Glomerular visceral epithelial cell (primary cell): Measurements from ENCODE around the gene KPNA1.

Source experiments
- DNase-seq: peaks from one replicate; pipeline ENCODE4 v3.0.0-alpha.2; 2016; ENCODE audit errors: extremely low spot score

The KPNA1 gene

DNA sequence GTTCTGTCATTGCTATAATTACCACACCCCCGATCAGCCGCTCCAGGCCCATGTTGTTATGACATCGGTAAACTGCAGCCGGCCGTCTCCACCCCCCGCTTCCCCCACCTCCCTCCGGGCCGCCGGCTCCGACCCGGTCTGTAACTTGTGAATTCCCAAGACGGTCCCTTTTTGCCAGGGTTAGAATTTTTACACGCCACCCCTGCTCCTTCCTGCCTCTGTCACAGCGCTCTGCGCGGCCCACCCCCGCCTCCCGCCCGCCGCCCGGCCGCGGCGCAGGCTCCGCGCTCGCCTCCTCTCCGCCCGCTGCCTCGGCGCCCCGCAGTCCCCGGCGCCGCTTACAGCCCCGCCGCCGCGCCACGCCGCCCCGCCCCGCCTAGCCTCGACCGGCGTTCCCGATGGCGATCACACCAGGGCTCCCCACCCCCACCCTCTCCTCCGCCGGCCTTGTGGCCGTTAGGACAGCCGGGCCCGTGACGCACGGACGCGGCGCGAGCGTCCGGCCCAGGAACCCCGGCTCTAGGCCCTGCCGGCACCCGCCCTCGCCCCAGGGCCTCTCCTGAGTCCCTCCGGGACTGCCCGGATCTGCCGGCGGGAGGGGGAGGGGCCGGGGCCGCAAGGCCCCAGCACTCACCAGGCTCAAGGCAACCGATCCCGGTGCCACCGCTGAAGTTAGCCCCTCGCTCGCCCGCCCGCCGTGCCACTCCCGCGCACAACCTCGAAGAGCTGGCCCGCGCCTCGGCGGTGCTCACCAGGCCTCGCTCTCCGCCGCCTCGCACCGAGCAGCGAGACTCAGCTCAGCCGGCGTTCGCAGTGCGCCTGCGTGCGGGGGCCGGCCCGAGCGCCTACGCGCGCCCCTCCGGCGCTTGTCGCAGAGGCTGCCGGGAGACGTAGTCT is at the start of gene KPNA1:
Gene KPNA1, minus strand, starts transcription at position 817 of the 897 bp plus-strand sequence. CDS start 18,374 bp downstream, outside the sequence.
- peak; percentile 87 for DNase-seq

- DNase-seq = peak; percentile 81
Observed at GRCh38 chr3:122564155-122564912, 49.6 kb upstream of the KPNA1 start, which contains the start of the genes DTX3L and PARP9. Gene DTX3L (plus strand): TSS chr3:122564338. CDS start chr3:122564427, 89 bp downstream. Gene PARP9 (minus strand): TSS chr3:122564300. CDS start chr3:122559620, 4,680 bp downstream.

GRCh38 chr3:122563717-122564025 is 48.9 kb upstream of the KPNA1 start:
- peak; percentile 16 for DNase-seq

DNA sequence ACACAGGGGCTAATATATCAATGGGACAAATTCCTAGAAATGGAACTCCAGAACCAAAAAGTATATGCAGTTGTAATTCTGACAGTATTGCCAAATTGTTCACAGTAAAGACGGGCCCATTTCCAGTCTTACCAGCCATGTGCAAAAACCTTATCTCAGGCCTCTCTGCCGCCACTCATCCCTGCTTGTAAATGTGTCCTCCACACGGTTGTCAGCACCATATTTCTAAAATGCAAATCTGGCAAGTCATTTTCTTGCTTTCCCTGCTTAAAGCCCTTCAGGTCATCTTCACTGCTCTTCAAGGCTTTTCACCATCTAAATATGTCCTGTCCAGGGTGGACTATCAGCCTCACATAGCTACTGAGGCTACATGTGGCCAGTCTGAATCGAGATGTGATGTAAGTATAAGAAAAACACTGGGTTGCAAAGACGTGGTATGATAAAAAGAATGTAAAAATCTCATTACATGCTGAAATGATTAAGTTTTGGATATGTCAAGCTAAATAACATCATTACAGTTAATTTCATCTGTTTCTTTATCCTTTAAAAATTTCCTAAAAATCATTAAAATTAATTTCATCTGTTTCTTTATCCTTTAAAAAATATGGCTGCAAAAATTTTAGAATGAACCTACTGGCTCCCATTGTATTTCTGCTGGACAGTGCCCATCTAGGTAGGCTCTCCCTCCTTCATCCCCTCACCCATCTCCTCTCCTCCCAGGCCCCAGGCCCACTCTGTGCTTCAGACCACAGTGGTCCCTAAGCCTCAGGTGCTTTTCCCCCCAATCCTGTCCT is 48.4 kb upstream of the KPNA1 start:
- DNase-seq = no peak

DNA sequence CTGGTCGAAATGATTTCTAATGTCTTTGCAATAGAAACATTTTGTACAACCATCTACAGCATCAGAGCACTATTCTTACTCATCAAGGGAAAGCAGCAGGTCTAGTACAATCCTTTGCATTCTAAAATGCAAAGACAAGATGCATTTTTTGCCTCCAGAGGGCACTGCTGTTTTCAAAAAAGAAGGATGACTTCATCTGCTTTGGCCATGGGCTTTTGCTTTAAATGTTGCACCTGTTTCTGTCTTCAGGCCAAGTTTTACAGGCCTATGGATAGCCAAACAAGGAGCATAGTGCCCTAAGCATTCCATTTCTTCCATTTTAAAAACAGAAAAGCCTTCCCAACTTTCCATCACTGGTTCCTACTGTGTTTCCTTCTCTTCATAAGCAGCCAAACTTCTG is 45.9 kb upstream of the KPNA1 start:
- peak; percentile 55 for DNase-seq

DNA sequence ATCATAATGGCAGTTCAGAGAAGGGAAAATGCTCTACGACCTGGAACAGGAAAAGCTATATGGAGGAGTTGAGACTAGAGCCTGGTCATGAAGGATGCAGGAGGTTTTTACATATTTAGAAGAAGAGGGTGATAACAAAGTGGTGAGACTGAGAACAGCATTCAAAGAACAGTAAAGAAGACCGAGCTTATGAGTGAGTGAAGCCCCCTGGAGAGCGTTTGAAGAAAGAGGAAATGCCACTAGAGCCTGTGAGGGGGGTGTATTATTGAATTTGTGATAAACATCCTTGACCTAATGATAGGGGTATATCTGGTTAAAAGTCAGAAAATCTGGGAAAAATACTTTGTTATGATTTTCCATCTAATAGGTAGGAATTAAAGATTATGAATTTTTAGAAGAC is 45.2 kb upstream of the KPNA1 start:
- DNase-seq = no peak

GRCh38 chr3:122558605-122559004 is 43.9 kb upstream of the KPNA1 start:
- no peak for DNase-seq

DNA sequence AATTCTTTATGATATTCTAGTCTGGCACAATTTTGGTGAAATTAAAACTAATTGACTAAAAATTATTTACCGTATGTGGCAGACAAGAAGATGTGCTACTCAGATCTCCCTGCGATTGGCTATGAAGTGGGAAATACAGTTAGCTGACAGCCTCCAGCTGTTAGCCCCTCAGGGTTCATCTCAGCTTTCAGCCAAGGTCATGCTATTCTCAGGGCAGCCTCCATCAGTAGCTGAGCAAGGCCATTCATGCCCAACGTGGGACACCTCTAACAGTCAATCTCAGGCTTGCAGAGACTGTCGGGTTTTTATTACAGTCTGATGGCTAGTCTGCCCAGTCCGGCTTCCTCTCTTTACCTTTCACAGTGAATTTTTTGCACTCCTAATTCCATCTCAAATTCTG is 42.6 kb upstream of the KPNA1 start:
- DNase-seq = no peak

GRCh38 chr3:122555275-122556071 is 40.7 kb upstream of the KPNA1 start:
- DNase-seq = peak; percentile 11

- DNase-seq = no peak
Observed at GRCh38 chr3:122553171-122553570, 38.4 kb upstream of the KPNA1 start.

- no peak for DNase-seq
Observed at GRCh38 chr3:122548619-122549018, 33.9 kb upstream of the KPNA1 start.

DNA sequence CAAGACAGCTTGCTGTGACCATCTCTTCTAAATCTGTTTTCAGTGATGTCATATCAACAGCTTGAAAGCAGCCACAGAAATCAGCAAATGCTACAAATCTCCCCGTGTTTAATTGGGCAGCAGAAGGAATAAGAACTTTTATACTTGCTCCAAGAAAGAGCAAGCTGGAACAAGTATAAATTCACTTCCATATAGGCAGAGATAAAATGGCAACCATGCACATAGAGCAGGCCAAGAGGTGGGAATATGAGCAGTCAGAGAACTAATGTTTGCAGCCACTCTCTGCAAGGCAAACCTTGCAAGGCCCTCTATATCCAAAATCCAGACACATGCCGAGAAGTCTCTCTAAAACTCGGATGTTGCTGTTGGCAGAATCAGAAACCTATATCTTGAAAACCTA is 33.3 kb upstream of the KPNA1 start:
- no peak for DNase-seq

GRCh38 chr3:122546151-122546550 is 31.4 kb upstream of the KPNA1 start:
- no peak for DNase-seq

GRCh38 chr3:122538956-122539490 is 24.3 kb upstream of the KPNA1 start:
- no peak for DNase-seq

- no peak for DNase-seq
Observed at GRCh38 chr3:122536632-122537001, 21.9 kb upstream of the KPNA1 start.

DNA sequence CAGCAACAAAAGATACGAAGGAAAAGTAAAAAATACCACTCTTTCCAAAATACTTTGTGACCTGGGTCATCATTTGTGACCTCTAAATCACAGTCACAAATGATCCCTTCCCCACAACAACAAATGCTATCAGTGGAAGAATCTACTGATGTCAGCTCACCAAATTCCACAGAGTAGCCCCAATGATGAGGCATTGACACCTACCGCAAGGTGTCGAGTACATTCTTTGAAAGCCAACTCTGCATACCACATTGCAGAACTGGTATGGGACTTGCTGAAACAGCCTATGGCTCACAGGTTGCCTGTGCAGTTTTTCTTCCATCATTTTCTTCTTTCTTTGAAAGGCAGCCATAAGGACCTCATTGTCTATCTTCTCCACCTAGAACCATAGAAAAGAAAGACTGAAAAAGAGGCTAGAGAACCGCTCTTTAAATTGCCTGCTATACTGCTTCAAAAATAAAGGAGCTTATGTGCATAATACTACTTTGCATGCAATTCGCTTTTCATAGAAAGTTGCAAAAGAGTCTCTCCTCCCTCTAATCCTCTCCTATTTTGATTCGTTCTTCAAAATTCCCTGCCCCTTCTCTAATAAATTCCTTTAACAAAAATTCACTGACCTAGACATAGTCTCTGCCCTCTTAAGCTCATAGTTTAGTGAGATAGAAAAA is 21.4 kb upstream of the KPNA1 start:
- DNase-seq = no peak

- DNase-seq = peak; percentile 81
Observed at GRCh38 chr3:122533931-122534334, 19.2 kb upstream of the KPNA1 start.

DNA sequence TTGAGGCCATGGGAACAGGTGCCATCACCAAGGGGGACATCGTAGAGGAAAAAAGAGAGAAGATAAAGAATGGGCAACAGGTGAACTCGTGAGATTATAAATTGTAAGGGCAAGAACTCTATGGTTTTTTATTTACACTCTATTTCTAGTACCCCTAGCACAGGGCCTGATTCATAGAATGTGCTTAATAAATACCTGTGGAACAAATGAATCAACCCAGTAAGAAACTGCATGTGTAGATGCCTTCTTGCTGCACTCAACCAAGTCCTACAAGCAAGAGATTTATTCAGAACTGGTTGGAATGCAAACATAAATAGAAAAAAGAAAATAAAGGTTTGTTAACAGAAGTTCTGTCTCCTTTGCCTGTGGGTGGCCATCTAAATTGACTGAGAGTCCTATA is 18.7 kb upstream of the KPNA1 start:
- DNase-seq = no peak

DNA sequence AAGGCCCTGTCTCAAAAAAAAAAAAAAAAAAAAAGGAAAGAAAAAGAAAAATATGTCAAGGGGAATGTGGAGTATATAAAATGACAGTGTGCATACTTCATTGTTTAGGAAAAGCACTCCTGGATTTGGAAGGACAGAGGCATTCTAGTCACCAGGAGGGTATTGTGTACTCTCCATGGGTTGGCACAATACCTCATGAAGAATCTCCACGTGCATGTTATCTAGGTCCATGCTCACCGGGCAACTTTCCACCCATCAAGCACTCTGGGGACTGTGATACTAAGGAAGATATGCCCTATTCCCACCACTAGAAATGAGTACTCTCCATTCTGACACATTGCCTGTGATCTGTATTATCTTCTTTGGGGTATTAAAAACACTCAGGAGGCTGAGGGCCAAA is 15.4 kb upstream of the KPNA1 start:
- no peak for DNase-seq

DNA sequence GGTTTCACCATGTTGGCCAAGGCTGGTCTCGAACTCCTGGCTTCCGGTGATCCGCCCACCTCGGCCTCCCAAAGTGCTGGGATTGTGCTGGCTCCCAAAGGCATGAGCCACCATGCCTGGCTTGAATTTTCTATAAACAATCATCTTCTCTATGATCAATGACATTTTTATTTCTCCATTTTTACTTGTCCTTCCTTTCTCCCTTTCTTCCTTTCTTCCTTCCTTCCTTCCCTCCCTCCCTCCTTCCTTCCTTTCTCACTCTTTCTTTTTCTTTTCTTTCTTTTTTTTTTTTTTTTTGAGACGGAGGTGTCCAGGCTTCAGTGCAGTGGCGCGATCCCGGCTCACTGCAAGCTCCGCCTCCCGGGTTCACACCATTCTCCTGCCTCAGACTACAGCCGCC is 8.6 kb upstream of the KPNA1 start:
- no peak for DNase-seq
